GM12878 (cell line): Measurements from ENCODE around the gene RAF1. TPM values are rescaled to one million over a fixed set of nuclear protein-coding genes. Genes with fewer than 3 reads are reported as not detected.

Source experiments
- ATAC-seq: fragments of 200-7000 bp; cut with Tn5 transposase; 3 replicates; pipeline ENCODE4 v1.9.1; 2020; ENCODE audit warnings: mild to moderate bottlenecking, moderate library complexity
- BruUV-seq: library from RNA; stranded (reverse); fragments of 400-500 nt; replicated peaks from 2 replicates; lab custom pipeline; 2021; lab: Mats Ljungman, UMichigan
- CTCF ChIA-PET: fragments of 300-600 bp; sonication (Branson Sonifier 250); formaldehyde crosslinking; extraction: SDS; loops from one replicate; lab custom pipeline; 2021; ENCODE audit warnings: inconsistent platforms; lab: Yijun Ruan, JAX
- POLR2A ChIA-PET: fragments of 350-600 bp; formaldehyde crosslinking; extraction: SDS; loops from one replicate; lab custom pipeline; 2021; ENCODE audit warnings: inconsistent platforms; lab: Charles Lee
- RAD21 ChIA-PET: fragments of 300-600 bp; sonication (Branson Sonifier 250); formaldehyde crosslinking; loops from one replicate; lab custom pipeline; 2023; ENCODE audit warnings: antibody characterized with exemption; ENCODE audit not compliant: unreplicated experiment; lab: Charles Lee
- SMC1A ChIA-PET: fragments of 300-600 bp; sonication (Branson Sonifier 250); formaldehyde crosslinking; loops from one replicate; lab custom pipeline; 2023; ENCODE audit not compliant: unreplicated experiment, uncharacterized antibody; lab: Charles Lee
- DNase-seq: peaks from one replicate; pipeline ENCODE4 v3.0.0-alpha.2; 2011; ENCODE audit warnings: low read depth, low spot score
- FAIRE-seq: peaks from 3 replicates; lab custom pipeline; 2011; peaks lifted over from hg19 to GRCh38; lab: Jason Lieb, UNC
- H2AFZ ChIP-seq: 2 replicates; pipeline ENCODE4 v1.6.0; 2011; ENCODE audit warnings: low read depth, low read length, control low read depth; ENCODE audit not compliant: control insufficient read depth
- H3K27ac ChIP-seq: 2 replicates; pipeline ENCODE4 v1.5.1; 2011; ENCODE audit warnings: control low read depth; ENCODE audit not compliant: control insufficient read depth, insufficient read depth
- H3K27me3 ChIP-seq, 2 experiments: replicated peaks in 1 of 2; 2 replicates each; pipeline versions ENCODE4 v1.6.0 to v1.6.1; 2011; ENCODE audit warnings: low read length in 1 of 2; ENCODE audit not compliant: control insufficient read depth in 2 of 2, insufficient read depth in 2 of 2
- H3K36me3 ChIP-seq, 2 experiments: 2 replicates each; pipeline ENCODE4 v1.5.1; 2011; ENCODE audit warnings: low read length in 1 of 2; ENCODE audit not compliant: control insufficient read depth in 2 of 2, insufficient read depth in 2 of 2
- H3K4me1 ChIP-seq: 2 replicates; pipeline ENCODE4 v1.6.1; 2011; ENCODE audit warnings: mild to moderate bottlenecking, low read length, moderate library complexity, mixed read lengths; ENCODE audit not compliant: control insufficient read depth, insufficient read depth
- H3K4me2 ChIP-seq: 2 replicates; pipeline ENCODE4 v1.6.0; 2011; ENCODE audit warnings: control low read depth; ENCODE audit not compliant: control insufficient read depth, insufficient read depth
- H3K4me3 ChIP-seq: fragments of 200-600 bp; sonication (generic); 2 replicates; pipeline ENCODE4 v1.5.1; 2016
- H3K79me2 ChIP-seq: 2 replicates; pipeline ENCODE4 v1.6.0; 2011; ENCODE audit warnings: low read length; ENCODE audit not compliant: control insufficient read depth, insufficient read depth
- H3K9ac ChIP-seq: 2 replicates; pipeline ENCODE4 v1.8.0; 2011; ENCODE audit warnings: low read length, control low read depth, mixed read lengths; ENCODE audit not compliant: control insufficient read depth, insufficient read depth
- H3K9me3 ChIP-seq: replicated peaks from 3 replicates; pipeline ENCODE4 v1.5.1; 2011; ENCODE audit warnings: mild to moderate bottlenecking, low read length; ENCODE audit not compliant: control insufficient read depth, insufficient read depth
- H4K20me1 ChIP-seq: 2 replicates; pipeline ENCODE4 v1.6.0; 2011; ENCODE audit not compliant: control insufficient read depth, insufficient read depth
- CBFB ChIP-seq: IDR thresholded peaks from 2 replicates; pipeline ENCODE4 v1.6.1; 2016; ENCODE audit warnings: antibody characterized with exemption, low read depth
- CREB1 ChIP-seq: IDR thresholded peaks from 2 replicates; pipeline ENCODE4 v1.6.1; 2012; ENCODE audit warnings: low read depth, mild to moderate bottlenecking, inconsistent platforms
- CREM ChIP-seq: IDR thresholded peaks from 2 replicates; pipeline ENCODE4 v1.6.1; 2014; ENCODE audit warnings: antibody characterized with exemption, low read depth
- ETV6 ChIP-seq, 2 experiments: fragments of 450-650 bp in 1 of 2; IDR thresholded peaks in 1 of 2; conservative IDR thresholded peaks in 1 of 2; 2 replicates each; pipeline ENCODE4 v1.6.1; 2014; ENCODE audit warnings: antibody characterized with exemption in 1 of 2, borderline replicate concordance in 1 of 2, low read depth in 1 of 2, mild to moderate bottlenecking in 1 of 2, moderate library complexity in 1 of 2
- FOXM1 ChIP-seq: IDR thresholded peaks from 2 replicates; pipeline ENCODE4 v1.6.1; 2012; ENCODE audit warnings: low read depth, mild to moderate bottlenecking, inconsistent platforms, low read length, moderate library complexity
- HDAC2 ChIP-seq: fragments of 200-600 bp; sonication (generic); IDR thresholded peaks from 2 replicates; pipeline ENCODE4 v1.6.1; 2017
- HDAC6 ChIP-seq: fragments of 200-600 bp; sonication (generic); IDR thresholded peaks from one replicate; pipeline ENCODE4 v1.8.0; 2017; ENCODE audit warnings: antibody characterized with exemption; ENCODE audit not compliant: unreplicated experiment
- LARP7 ChIP-seq: fragments of 450-650 bp; IDR thresholded peaks from 2 replicates; pipeline ENCODE4 v1.6.1; 2017; ENCODE audit warnings: mild to moderate bottlenecking
- MYC ChIP-seq: IDR thresholded peaks from 2 replicates; pipeline ENCODE4 v1.6.1; 2011; ENCODE audit warnings: mild to moderate bottlenecking, low read length, moderate library complexity, inconsistent platforms; ENCODE audit not compliant: insufficient read depth, insufficient replicate concordance, insufficient read length, severe bottlenecking
- NFIC ChIP-seq: IDR thresholded peaks from 2 replicates; pipeline ENCODE4 v1.6.1; 2012; ENCODE audit warnings: low read depth, mild to moderate bottlenecking, inconsistent platforms, low read length, moderate library complexity
- NR2F1 ChIP-seq: fragments of 450-650 bp; conservative IDR thresholded peaks from 2 replicates; pipeline ENCODE4 v1.6.1; 2017; ENCODE audit warnings: mild to moderate bottlenecking
- SREBF1 ChIP-seq: IDR thresholded peaks from 2 replicates; pipeline ENCODE4 v1.6.1; 2012; ENCODE audit warnings: mild to moderate bottlenecking, low read length
- ZBED1 ChIP-seq: IDR thresholded peaks from 2 replicates; pipeline ENCODE4 v1.6.1; 2016; ENCODE audit warnings: borderline replicate concordance
- ZNF622 ChIP-seq: fragments of 450-650 bp; IDR thresholded peaks from 2 replicates; pipeline ENCODE4 v1.6.1; 2017; ENCODE audit warnings: mild to moderate bottlenecking, inconsistent platforms
- WGBS: methylation state at CpG from one replicate; pipeline ENCODE4 v1.1.6; 2016; ENCODE audit warnings: low lambda C conversion rate; ENCODE audit not compliant: insufficient replicate concordance, insufficient coverage; ENCODE audit errors: missing lambda C conversion rate; 5-methylcytosine and 5-hydroxymethylcytosine counted together
- in situ Hi-C: fragments of 300-500 bp; cut with MboI; formaldehyde crosslinking; loops from 9 replicates; pipeline ENCODE4 v1.14.3; 2018; ENCODE audit warnings: mixed read lengths
- intact Hi-C: fragments of 100-400 bp; cut with micrococcal nuclease; formaldehyde crosslinking; loops from one replicate; pipeline ENCODE4 v1.14.2; 2022; ENCODE audit not compliant: unreplicated experiment
- polyA plus RNA-seq, 11 experiments: library from polyadenylated mRNA; depleted of rRNA in 4 of 11; unstranded in 6 of 11; stranded (reverse) in 5 of 11; fragments of >200 nt; fragmentation: Nextera tagmentation in 4 of 11; fragmentation: Illumina TruSeq in 1 of 11; extraction: Ambion mirVana in 4 of 11; extraction: Trizol in 1 of 11; gene quantifications; 1 replicate in 1 of 11; 2 replicates in 10 of 11; pipeline versions ENCODE4 v1.2.1 to v1.2.3, GENCODE V29; 2011 to 2016; ENCODE audit warnings: inconsistent platforms in 2 of 11, missing spikeins in 2 of 11, low read depth in 1 of 11
- total RNA-seq, 4 experiments: library from RNA; depleted of rRNA in 3 of 4; stranded (reverse); fragments of >200 nt in 3 of 4; fragmentation: Illumina TruSeq in 1 of 4; extraction: Trizol in 1 of 4; gene quantifications; 2 replicates each; pipeline versions ENCODE4 v1.2.1 to v1.2.3, GENCODE V29; 2013 to 2021
- TF ChIP-seq, protein P1 (sequence below): fragments of 450-650 bp; formaldehyde crosslinking; IDR thresholded peaks from 2 replicates; pipeline ENCODE4 v1.4.0; 2022; ENCODE audit warnings: mild to moderate bottlenecking, moderate library complexity

The RAF1 gene
- total and polyA plus RNA-seq, 10 of the 15 experiments (the other 5 are each of a cell fraction or from before 2014, with no cell fraction given), result 20.4 to 151 (median 77.8) TPM

GRCh38 chr3:12586403-12586802, 77.5 kb downstream of the RAF1 start:
- ChIA-PET CTCF (no interaction called here), POLR2A (no interaction called here), RAD21 (interaction anchor here (1.3 to 1.6 kb wide), 2 partner anchors 62 to 134 kb away, joined by 3 to 4 read pairs; no protein-coding TSS in a partner anchor), SMC1A (no interaction called here)
- Histone ChIP-seq H3K79me2 (no peaks in the 10 kb centered on the region), H3K4me1 (peaks cover 6% of the 10 kb centered on the region; the same call in 1 of the 2 replicates), H2AFZ (no peak overlapping the region), H3K27ac (no peak overlapping the region), H3K9ac (no peak overlapping the region), H3K9me3 (no peaks in the 10 kb centered on the region), H3K27me3 (no peaks in the 10 kb centered on the region), H3K36me3 (peaks cover 42 to 54% of the 10 kb centered on the region in 2 experiments; a peak in 3 of 4 replicates), H3K4me3 (no peak overlapping the region), H3K4me2 (no peak overlapping the region), H4K20me1 (no peaks in the 10 kb centered on the region)
- ATAC-seq (peak; percentile 28), FAIRE-seq (no peak), DNase-seq (no peak)
- no peak for TF ChIP-seq CREB1
- no peak for TF ChIP-seq SREBF1
- intact Hi-C loops (no loop called here), in situ Hi-C loops (no loop called here)
- BruUV-seq, result TSS peak; percentile 17
- WGBS, result 31% methylated on average over 3 of the region's 3 CpGs

- peaks cover 6% of the 10 kb centered on the region; the same call in 1 of the 2 replicates for H3K4me1 ChIP-seq
- no peak overlapping the region for H3K4me3 ChIP-seq
- H3K9ac ChIP-seq, result no peak overlapping the region
- no peaks in the 10 kb centered on the region for H3K79me2 ChIP-seq
- under 1% methylated on average over 5 of the region's 5 CpGs for WGBS
- no peaks in the 10 kb centered on the region for H3K9me3 ChIP-seq
- ChIA-PET SMC1A (interaction anchor here (1.3 kb wide), 1 partner anchor 74 kb away, joined by 4 read pairs; no protein-coding TSS in a partner anchor), RAD21 (no interaction called here), POLR2A (no interaction called here), CTCF (interaction anchor here (1.6 kb wide), 1 partner anchor 15 kb away, joined by 4 read pairs; no protein-coding TSS in a partner anchor)
- FAIRE-seq (no peak), ATAC-seq (peak; percentile 79), DNase-seq (peak; percentile 23)
- BruUV-seq, result no TSS peak
- no peaks in the 10 kb centered on the region for H3K27me3 ChIP-seq
- intact Hi-C loops (no loop called here), in situ Hi-C loops (no loop called here)
- no peak overlapping the region for H2AFZ ChIP-seq
- no peak overlapping the region for H3K4me2 ChIP-seq
- H4K20me1 ChIP-seq, result no peaks in the 10 kb centered on the region
- no peak overlapping the region for H3K27ac ChIP-seq
- peaks cover 41 to 55% of the 10 kb centered on the region in 2 experiments; a peak in 3 of 4 replicates for H3K36me3 ChIP-seq
- TF ChIP-seq MYC, result no peak
- peak; percentile 66; the same call in 1 of the 2 replicates for TF ChIP-seq NR2F1
- 0 out of 2 replicates have a peak, but pooled peaks have one; percentile 33 for TF ChIP-seq FOXM1
- 0 out of 2 replicates have a peak, but pooled peaks have one; percentile 22 for TF ChIP-seq NFIC
- TF ChIP-seq ZNF622, result no peak
- TF ChIP-seq, protein P1, sequence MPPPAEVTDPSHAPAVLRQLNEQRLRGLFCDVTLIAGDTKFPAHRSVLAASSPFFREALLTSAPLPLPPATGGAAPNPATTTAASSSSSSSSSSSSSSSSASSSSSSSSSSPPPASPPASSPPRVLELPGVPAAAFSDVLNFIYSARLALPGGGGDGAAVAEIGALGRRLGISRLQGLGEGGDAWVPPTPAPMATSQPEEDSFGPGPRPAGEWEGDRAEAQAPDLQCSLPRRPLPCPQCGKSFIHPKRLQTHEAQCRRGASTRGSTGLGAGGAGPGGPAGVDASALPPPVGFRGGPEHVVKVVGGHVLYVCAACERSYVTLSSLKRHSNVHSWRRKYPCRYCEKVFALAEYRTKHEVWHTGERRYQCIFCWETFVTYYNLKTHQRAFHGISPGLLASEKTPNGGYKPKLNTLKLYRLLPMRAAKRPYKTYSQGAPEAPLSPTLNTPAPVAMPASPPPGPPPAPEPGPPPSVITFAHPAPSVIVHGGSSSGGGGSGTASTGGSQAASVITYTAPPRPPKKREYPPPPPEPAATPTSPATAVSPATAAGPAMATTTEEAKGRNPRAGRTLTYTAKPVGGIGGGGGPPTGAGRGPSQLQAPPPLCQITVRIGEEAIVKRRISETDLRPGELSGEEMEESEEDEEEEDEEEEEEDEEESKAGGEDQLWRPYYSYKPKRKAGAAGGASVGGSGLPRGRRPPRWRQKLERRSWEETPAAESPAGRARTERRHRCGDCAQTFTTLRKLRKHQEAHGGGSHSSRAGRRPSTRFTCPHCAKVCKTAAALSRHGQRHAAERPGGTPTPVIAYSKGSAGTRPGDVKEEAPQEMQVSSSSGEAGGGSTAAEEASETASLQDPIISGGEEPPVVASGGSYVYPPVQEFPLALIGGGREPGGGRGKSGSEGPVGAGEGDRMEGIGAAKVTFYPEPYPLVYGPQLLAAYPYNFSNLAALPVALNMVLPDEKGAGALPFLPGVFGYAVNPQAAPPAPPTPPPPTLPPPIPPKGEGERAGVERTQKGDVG (CRISPR knock-in tag), result no peak
- no peak for TF ChIP-seq CBFB
- no peak for TF ChIP-seq LARP7
- TF ChIP-seq ETV6 (conservative IDR thresholded peaks at IDR 0.05 in 1 of 2, IDR thresholded peaks at IDR 0.05 in 1 of 2; ENCODE audit: borderline replicate concordance in 1 of 2, low read depth in 1 of 2), result no peak
- TF ChIP-seq HDAC6, result no peak
- peak; percentile 21; the same call in 1 of the 2 replicates for TF ChIP-seq ZBED1
- TF ChIP-seq CREM, result 0 out of 2 replicates have a peak, but pooled peaks have one; percentile 21
- TF ChIP-seq HDAC2, result no peak
These were observed 77.9 kb downstream of the RAF1 start for GRCh38 chr3:12585970-12586369.
